Neural progenitor cell (in vitro differentiated cells): ENCODE measurements around the gene INSRR.

Experiments
- EZH2phosphoT487 ChIP-seq: fragments of 200-600 bp; sonication (generic); IDR thresholded peaks from 2 replicates; pipeline ENCODE4 v1.6.1; 2017; ENCODE audit warnings: antibody characterized with exemption
- TF ChIP-seq, protein P1 (sequence below): fragments of 200-600 bp; sonication (generic); IDR thresholded peaks from 2 replicates; pipeline ENCODE4 v1.5.1; 2017; ENCODE audit warnings: antibody characterized with exemption, mild to moderate bottlenecking

DNA sequence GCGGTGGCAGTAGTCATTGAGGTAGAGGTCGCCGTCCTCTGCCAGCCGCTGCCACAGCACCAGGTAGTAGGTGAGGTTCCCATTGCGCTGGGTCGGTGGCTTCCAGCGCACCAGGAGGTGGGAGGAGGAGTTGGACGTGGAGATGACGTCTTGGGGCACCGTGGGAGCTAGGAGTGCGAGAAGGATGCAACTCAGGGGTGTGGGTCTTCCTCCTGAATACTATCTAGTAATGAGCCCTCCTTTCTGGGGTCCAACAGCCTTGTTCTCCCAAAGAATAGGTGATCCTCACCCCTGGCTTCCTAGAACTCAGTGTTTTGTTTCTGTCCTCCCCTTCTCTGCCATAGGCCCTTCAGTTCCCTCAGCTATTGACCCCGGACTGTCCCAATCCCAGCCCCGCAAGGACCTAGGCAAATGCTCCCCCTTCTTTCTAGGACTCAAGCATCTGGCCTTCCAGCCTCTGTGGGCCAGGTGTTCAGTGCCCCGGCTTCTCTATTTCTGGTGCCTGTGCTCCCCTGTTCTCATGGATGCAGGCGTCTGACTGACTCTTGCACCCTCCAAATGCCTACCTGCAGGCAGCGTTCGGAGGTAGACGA lies 12.9 kb downstream of the INSRR start:
- TF ChIP-seq, protein P1, sequence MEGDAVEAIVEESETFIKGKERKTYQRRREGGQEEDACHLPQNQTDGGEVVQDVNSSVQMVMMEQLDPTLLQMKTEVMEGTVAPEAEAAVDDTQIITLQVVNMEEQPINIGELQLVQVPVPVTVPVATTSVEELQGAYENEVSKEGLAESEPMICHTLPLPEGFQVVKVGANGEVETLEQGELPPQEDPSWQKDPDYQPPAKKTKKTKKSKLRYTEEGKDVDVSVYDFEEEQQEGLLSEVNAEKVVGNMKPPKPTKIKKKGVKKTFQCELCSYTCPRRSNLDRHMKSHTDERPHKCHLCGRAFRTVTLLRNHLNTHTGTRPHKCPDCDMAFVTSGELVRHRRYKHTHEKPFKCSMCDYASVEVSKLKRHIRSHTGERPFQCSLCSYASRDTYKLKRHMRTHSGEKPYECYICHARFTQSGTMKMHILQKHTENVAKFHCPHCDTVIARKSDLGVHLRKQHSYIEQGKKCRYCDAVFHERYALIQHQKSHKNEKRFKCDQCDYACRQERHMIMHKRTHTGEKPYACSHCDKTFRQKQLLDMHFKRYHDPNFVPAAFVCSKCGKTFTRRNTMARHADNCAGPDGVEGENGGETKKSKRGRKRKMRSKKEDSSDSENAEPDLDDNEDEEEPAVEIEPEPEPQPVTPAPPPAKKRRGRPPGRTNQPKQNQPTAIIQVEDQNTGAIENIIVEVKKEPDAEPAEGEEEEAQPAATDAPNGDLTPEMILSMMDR: no peak
- TF ChIP-seq EZH2phosphoT487: peak; percentile 60
